LHCN-M2 (cell line): ENCODE measurements around the gene CRTAC1. TPM values are rescaled to one million over a fixed set of nuclear protein-coding genes. Genes with fewer than 3 reads are reported as not detected.

Experiments
- DNase-seq: peaks from one replicate; pipeline ENCODE4 v3.0.0-alpha.2; 2012; ENCODE audit warnings: low read depth
- total RNA-seq: library from RNA; depleted of rRNA; stranded (reverse); fragments of >200 nt; gene quantifications from 2 replicates; pipeline ENCODE4 v1.2.3, GENCODE V29; 2014

Gene CRTAC1
- total RNA-seq, 1 experiment from 2014 or later, result not detected

GRCh38 chr10:97924678-97925077 is 105.7 kb downstream of the CRTAC1 start:
- DNase-seq, result no peak

- no peak for DNase-seq
Measured at GRCh38 chr10:97923476-97923875, 106.9 kb downstream of the CRTAC1 start.

- DNase-seq, result no peak
Measured at GRCh38 chr10:97923057-97923456, 107.4 kb downstream of the CRTAC1 start.

GRCh38 chr10:97922022-97922758 is 108.2 kb downstream of the CRTAC1 start:
- no peak for DNase-seq

GRCh38 chr10:97921581-97922021 is 108.8 kb downstream of the CRTAC1 start:
- no peak for DNase-seq

- DNase-seq, result no peak
Measured at GRCh38 chr10:97920865-97921264, 109.6 kb downstream of the CRTAC1 start.

GRCh38 chr10:97919012-97919411 is 111.4 kb downstream of the CRTAC1 start:
- no peak for DNase-seq

- no peak for DNase-seq
Measured at GRCh38 chr10:97916586-97916985, 113.8 kb downstream of the CRTAC1 start.

- DNase-seq, result no peak
Measured at GRCh38 chr10:97915346-97916131, 114.9 kb downstream of the CRTAC1 start.

GRCh38 chr10:97914837-97915211 is 115.6 kb downstream of the CRTAC1 start:
- DNase-seq, result peak; percentile 43

- DNase-seq, result no peak
Measured at GRCh38 chr10:97914171-97914836, 116.1 kb downstream of the CRTAC1 start.

- DNase-seq, result no peak
Measured at GRCh38 chr10:97913614-97914013, 116.8 kb downstream of the CRTAC1 start.

- no peak for DNase-seq
Measured at GRCh38 chr10:97913193-97913592, 117.2 kb downstream of the CRTAC1 start.

GRCh38 chr10:97911217-97911616 is 119.2 kb downstream of the CRTAC1 start:
- no peak for DNase-seq

GRCh38 chr10:97910661-97911060 is 119.8 kb downstream of the CRTAC1 start:
- no peak for DNase-seq

GRCh38 chr10:97907830-97908229 is 122.6 kb downstream of the CRTAC1 start:
- no peak for DNase-seq

- DNase-seq, result no peak
Measured at GRCh38 chr10:97907211-97907610, 123.2 kb downstream of the CRTAC1 start.

- no peak for DNase-seq
Measured at GRCh38 chr10:97905276-97905675, 125.1 kb downstream of the CRTAC1 start.

- no peak for DNase-seq
Measured at GRCh38 chr10:97904576-97904975, 125.8 kb downstream of the CRTAC1 start.

GRCh38 chr10:97904018-97904381 is 126.4 kb downstream of the CRTAC1 start:
- no peak for DNase-seq

- no peak for DNase-seq
Measured at GRCh38 chr10:97903128-97904017, 127.0 kb downstream of the CRTAC1 start.
